Fibroblast of pulmonary artery (primary cell): ENCODE results near the gene AGFG1.
A peak's percentile ranks its signal among the peaks of the same experiment; 100 is the strongest.
"Not testable (repeated sequence)": the region's sequence is repeated elsewhere in the genome, so short reads cannot be mapped to it uniquely, and the experiment has no call there.

ENCODE experiments used
- DNase-seq: peaks from one replicate; pipeline ENCODE4 v3.0.0-alpha.2; 2010; ENCODE audit warnings: low read depth
- H3K4me3 ChIP-seq: replicated peaks from 2 replicates; pipeline ENCODE4 v1.5.1; 2011; ENCODE audit warnings: low read depth, mild to moderate bottlenecking, control low read depth, low read length, moderate library complexity
- TF ChIP-seq, protein P1 (sequence below): IDR thresholded peaks from 2 replicates; pipeline ENCODE4 v1.5.1; 2011; ENCODE audit warnings: mild to moderate bottlenecking, control low read depth, low read length, inconsistent platforms; ENCODE audit errors: missing control alignments

Gene AGFG1

GRCh38 chr2:227527351-227527750, 55.4 kb downstream of the AGFG1 start:
- no peak for DNase-seq
- H3K4me3 ChIP-seq = no peak overlapping the region
- TF ChIP-seq, protein P1, sequence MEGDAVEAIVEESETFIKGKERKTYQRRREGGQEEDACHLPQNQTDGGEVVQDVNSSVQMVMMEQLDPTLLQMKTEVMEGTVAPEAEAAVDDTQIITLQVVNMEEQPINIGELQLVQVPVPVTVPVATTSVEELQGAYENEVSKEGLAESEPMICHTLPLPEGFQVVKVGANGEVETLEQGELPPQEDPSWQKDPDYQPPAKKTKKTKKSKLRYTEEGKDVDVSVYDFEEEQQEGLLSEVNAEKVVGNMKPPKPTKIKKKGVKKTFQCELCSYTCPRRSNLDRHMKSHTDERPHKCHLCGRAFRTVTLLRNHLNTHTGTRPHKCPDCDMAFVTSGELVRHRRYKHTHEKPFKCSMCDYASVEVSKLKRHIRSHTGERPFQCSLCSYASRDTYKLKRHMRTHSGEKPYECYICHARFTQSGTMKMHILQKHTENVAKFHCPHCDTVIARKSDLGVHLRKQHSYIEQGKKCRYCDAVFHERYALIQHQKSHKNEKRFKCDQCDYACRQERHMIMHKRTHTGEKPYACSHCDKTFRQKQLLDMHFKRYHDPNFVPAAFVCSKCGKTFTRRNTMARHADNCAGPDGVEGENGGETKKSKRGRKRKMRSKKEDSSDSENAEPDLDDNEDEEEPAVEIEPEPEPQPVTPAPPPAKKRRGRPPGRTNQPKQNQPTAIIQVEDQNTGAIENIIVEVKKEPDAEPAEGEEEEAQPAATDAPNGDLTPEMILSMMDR = no peak

GRCh38 chr2:227528803-227529202, 56.8 kb downstream of the AGFG1 start:
- no peak overlapping the region for H3K4me3 ChIP-seq
- TF ChIP-seq, protein P1 = no peak
- DNase-seq = no peak

GRCh38 chr2:227529871-227530270, 57.9 kb downstream of the AGFG1 start:
- H3K4me3 ChIP-seq = no peak overlapping the region
- TF ChIP-seq, protein P1 = no peak
- DNase-seq = no peak

DNA sequence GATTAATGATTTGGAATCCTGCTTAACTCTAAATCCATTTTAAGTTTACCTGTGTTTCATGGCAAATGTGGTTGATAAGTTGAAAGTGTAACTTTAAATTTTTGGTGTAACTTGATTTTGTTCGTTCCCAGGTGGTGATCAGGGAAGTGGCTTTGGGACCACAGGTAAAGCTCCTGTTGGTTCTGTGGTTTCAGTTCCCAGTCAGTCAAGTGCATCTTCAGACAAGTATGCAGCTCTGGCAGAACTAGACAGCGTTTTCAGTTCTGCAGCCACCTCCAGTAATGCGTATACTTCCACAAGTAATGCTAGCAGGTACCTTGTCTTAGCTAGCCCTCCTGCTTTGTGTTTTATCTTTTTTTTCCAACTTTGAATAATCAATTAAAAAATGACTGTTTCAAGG, 62.8 kb downstream of the AGFG1 start:
- no peak overlapping the region for H3K4me3 ChIP-seq
- TF ChIP-seq, protein P1 = no peak
- no peak for DNase-seq

DNA sequence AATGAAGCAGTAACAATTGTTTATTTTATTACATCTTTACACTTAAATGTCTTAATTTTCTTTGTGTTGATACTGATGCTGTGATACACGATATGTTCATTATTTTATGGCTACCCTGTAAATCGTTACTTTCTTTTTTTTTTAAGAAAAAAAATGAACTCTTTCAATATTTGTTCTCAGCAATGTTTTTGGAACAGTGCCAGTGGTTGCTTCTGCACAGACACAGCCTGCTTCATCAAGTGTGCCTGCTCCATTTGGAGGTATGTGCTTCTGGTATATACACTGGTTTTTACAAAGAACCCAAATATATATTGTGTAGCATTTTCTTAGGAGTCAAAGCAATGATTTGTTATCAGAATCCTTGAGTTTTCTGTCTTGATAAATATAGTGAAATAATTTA, 64.5 kb downstream of the AGFG1 start:
- H3K4me3 ChIP-seq = no peak overlapping the region
- TF ChIP-seq, protein P1 = no peak
- DNase-seq = peak; percentile 44

GRCh38 chr2:227539465-227539956, 67.6 kb downstream of the AGFG1 start:
- TF ChIP-seq, protein P1 = no peak
- no peak for DNase-seq
- no peak overlapping the region for H3K4me3 ChIP-seq

- H3K4me3 ChIP-seq, DNase-seq: not testable (repeated sequence)
Observed at GRCh38 chr2:227540352-227540751, 68.4 kb downstream of the AGFG1 start.
